ENCODE data around the gene UNC79.

The UNC79 gene

DNA sequence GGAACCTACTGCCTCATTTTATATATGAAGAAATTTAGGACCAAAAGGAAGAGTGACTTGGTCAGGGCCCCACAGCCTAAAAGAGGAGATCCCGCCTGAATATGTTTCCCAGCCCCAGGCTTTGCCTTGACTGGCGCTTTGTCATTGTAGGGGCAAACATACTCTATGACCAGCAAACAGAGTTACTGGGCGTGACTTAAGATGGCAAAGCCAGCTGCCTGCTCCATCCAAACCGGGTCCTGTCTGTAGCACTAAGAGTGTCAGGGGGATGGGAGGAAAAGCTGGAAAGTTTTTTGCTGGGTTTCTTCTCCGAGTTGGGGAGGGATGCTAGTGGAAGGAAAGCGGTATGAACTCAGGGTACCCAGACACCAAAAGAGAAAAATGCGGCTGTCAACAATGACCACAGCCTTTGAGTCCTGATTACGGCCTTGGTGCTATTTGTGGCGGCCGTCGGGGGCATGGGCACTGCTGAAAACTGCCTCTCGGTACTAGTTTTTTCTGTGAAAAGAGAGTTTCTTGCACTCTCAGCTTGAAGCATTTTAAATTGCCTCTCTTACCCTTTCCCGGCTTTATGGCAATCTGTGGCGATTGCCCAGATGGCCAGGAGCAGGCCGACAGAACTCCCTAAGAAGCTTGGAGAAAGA, 274.9 kb downstream of the UNC79 start:
- H3K9me2 ChIP-seq (replicated peaks; ENCODE audit: insufficient read depth, low read length), result no peaks in the 10 kb centered on the region
- H3K4me3 ChIP-seq (ENCODE audit: insufficient read depth, low read length, poor library complexity, severe bottlenecking), result no peak overlapping the region
- H3K36me3 ChIP-seq (ENCODE audit: low read length), result no peaks in the 10 kb centered on the region
- H3K27me3 ChIP-seq (ENCODE audit: low read length), result no peaks in the 10 kb centered on the region
- no peaks in the 10 kb centered on the region for H3K9me3 ChIP-seq (ENCODE audit: insufficient read depth, low read length)
- no peak overlapping the region for H3K9ac ChIP-seq (ENCODE audit: low read length)
- H2AFZ ChIP-seq (ENCODE audit: low read depth, low read length, severe bottlenecking), result no peak overlapping the region
- TF ChIP-seq CTCF (IDR thresholded peaks at IDR 0.05; ENCODE audit: insufficient read depth, low read length, poor library complexity, severe bottlenecking) (no peak), EZH2phosphoT487 (conservative IDR thresholded peaks at IDR 0.05; ENCODE audit: low read length) (no peak)
- H3F3A ChIP-seq (ENCODE audit: insufficient read depth), result no peaks in the 10 kb centered on the region
- no peak overlapping the region for H3K27ac ChIP-seq (ENCODE audit: low read depth, low read length)
- no peak overlapping the region for H3K4me2 ChIP-seq (ENCODE audit: low read depth, low read length, poor library complexity, severe bottlenecking)
- no peaks in the 10 kb centered on the region for H4K20me1 ChIP-seq (ENCODE audit: low read depth, low read length)
- no peaks in the 10 kb centered on the region for H3K79me2 ChIP-seq (ENCODE audit: insufficient read depth, low read length)

DNA sequence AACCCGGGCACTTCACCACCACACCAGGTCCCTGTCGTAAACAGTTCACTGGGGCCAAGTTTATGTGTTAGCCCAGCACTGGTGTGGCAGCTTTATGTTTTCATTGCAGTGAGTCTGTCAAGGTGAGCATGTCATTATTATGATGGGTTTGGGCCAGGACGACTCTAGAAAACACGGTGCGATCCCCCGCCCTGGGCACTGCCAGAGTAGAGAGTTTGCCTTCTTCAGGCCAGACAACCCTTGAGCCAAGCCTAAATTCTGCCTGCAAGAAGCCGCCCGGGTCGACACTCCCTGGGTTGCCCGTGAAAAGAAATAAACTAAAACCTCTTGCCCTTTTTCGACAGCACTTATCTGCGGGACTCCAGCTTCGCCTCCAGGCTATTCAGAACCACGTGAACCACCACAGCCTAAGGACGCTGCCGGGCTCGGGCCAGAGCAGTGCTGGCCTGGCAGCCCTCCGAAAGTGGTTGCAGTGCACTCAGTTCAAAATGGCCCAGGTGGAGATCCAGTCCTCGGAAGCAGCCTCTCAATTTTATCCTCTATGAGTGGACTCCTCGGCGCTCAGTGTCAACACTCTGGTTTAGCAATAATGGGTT, 275.7 kb downstream of the UNC79 start:
- no peaks in the 10 kb centered on the region for H3K9me2 ChIP-seq (replicated peaks; ENCODE audit: insufficient read depth, low read length)
- H3K27ac ChIP-seq (ENCODE audit: low read depth, low read length), result no peak overlapping the region
- H3K79me2 ChIP-seq (ENCODE audit: insufficient read depth, low read length), result no peaks in the 10 kb centered on the region

GRCh38 chr14:93707475-93707874, 276.7 kb downstream of the UNC79 start:
- Histone ChIP-seq H3K9ac (ENCODE audit: low read length) (no peak overlapping the region), H3K27me3 (ENCODE audit: low read length) (no peaks in the 10 kb centered on the region), H3K79me2 (ENCODE audit: insufficient read depth, low read length) (no peaks in the 10 kb centered on the region), H3K9me2 (replicated peaks; ENCODE audit: insufficient read depth, low read length) (no peaks in the 10 kb centered on the region), H4K20me1 (ENCODE audit: low read depth, low read length) (no peaks in the 10 kb centered on the region), H3K9me3 (ENCODE audit: insufficient read depth, low read length) (no peaks in the 10 kb centered on the region), H3K4me2 (ENCODE audit: low read depth, low read length, poor library complexity, severe bottlenecking) (no peak overlapping the region), H3K36me3 (ENCODE audit: low read length) (no peaks in the 10 kb centered on the region), H2AFZ (ENCODE audit: low read depth, low read length, severe bottlenecking) (no peak overlapping the region), H3K4me3 (ENCODE audit: insufficient read depth, low read length, poor library complexity, severe bottlenecking) (no peak overlapping the region), H3K27ac (ENCODE audit: low read depth, low read length) (no peak overlapping the region), H3F3A (ENCODE audit: insufficient read depth) (no peaks in the 10 kb centered on the region)
- no peak for TF ChIP-seq EZH2phosphoT487 (conservative IDR thresholded peaks at IDR 0.05; ENCODE audit: low read length)
- no peak for TF ChIP-seq CTCF (IDR thresholded peaks at IDR 0.05; ENCODE audit: insufficient read depth, low read length, poor library complexity, severe bottlenecking)

More for the DNA sequence above, 275.7 kb downstream of the UNC79 start:
- TF ChIP-seq CTCF (IDR thresholded peaks at IDR 0.05; ENCODE audit: insufficient read depth, low read length, poor library complexity, severe bottlenecking), result no peak
- TF ChIP-seq EZH2phosphoT487 (conservative IDR thresholded peaks at IDR 0.05; ENCODE audit: low read length), result no peak
- Histone ChIP-seq H3K4me3 (ENCODE audit: insufficient read depth, low read length, poor library complexity, severe bottlenecking) (no peak overlapping the region), H3K27me3 (ENCODE audit: low read length) (no peaks in the 10 kb centered on the region), H4K20me1 (ENCODE audit: low read depth, low read length) (no peaks in the 10 kb centered on the region), H3K9me3 (ENCODE audit: insufficient read depth, low read length) (no peaks in the 10 kb centered on the region), H3K36me3 (ENCODE audit: low read length) (no peaks in the 10 kb centered on the region), H3K9ac (ENCODE audit: low read length) (no peak overlapping the region), H3K4me2 (ENCODE audit: low read depth, low read length, poor library complexity, severe bottlenecking) (no peak overlapping the region), H3F3A (ENCODE audit: insufficient read depth) (no peaks in the 10 kb centered on the region), H2AFZ (ENCODE audit: low read depth, low read length, severe bottlenecking) (no peak overlapping the region)
